Activated T-cell treated with anti-CD3 and anti-CD28 coated beads for 1 hour (primary cell): ENCODE measurements around the gene DNAH6.

Experiments
- DNase-seq: peaks from one replicate; pipeline ENCODE4 v3.0.0-alpha.2; 2020; ENCODE audit warnings: low read depth

Gene DNAH6

GRCh38 chr2:84629550-84629949 lies 113.3 kb downstream of the DNAH6 start:
- DNase-seq = no peak

DNA sequence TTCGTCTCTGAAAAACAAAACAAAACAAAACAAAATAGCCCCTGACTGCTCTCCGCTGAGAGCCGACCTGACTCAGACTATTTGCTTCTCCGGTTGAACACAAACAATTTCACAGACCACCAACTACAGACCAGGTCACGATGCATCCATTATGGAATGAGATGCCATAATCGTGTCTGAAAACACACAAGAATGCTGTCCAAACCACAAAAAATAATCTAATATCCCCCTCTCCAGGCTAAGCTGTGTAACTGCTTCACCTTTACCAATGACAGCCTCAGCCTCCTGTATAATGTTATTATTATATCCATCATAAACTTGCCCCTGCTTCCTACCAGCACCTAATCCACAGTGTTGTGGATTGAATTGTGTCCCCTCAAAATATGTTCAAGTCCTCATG lies 114.7 kb downstream of the DNAH6 start:
- no peak for DNase-seq

GRCh38 chr2:84631985-84632384 lies 115.7 kb downstream of the DNAH6 start:
- DNase-seq = no peak

DNA sequence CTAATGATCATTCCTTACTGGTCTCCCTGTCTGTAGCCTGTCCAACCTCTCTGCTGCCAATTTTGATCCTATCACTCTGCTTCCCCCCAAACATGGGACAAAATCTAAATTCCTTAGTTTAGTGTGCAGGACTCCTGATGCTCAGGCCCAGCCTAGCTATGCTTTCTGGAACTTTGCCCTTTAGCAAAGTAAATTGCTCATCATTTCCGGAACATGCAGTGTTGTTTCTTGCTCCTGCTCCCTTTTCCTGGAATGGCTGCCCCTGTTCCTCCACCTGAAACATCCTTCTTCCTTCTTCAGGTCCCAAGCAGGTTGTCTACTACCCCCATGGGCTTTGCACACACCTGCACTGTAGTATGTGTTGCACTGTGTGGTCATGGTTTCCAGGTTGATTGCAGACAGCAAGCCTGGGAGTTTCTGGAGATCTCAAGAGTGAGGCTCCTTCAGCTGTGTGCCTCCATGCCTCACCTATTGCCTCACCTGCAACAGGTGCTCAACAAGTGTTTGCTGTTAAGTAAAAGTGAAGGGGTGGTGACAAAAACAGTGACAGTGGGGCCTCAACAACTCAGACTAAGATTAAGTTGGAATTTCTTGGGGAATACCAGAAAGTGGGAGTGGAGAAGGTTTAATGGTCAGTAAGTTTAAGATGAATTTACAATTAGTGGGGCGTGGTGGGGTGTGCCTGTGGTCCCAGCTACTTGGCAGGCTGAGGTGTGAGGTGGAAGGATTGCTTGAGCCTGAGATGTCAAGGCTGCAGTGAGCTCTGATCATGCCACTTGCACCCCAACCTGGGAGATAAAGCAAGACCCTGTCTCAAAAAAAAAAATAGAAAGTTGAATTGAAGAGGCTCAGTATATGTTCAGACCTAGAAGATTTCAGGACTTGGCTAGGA lies 120.0 kb downstream of the DNAH6 start:
- no peak for DNase-seq

DNA sequence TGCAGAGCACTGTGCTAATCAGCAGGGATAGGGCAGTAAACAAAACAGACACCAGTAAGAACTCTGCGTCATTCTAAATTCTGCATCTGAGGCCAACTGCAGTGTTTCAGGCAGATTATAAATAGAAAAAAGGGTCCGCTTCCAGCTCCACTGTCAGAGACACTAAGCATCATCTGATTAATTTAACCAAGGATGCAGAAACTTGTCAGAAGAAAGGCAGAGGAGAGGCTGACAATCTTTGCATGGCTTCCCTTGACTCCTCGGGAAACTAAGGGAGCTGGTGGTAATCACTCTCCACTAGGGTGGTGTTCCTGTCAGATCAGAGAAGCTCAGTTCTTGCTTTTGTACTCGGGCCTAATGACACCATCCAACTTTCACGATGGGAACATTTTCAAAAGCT lies 123.5 kb downstream of the DNAH6 start:
- no peak for DNase-seq

DNA sequence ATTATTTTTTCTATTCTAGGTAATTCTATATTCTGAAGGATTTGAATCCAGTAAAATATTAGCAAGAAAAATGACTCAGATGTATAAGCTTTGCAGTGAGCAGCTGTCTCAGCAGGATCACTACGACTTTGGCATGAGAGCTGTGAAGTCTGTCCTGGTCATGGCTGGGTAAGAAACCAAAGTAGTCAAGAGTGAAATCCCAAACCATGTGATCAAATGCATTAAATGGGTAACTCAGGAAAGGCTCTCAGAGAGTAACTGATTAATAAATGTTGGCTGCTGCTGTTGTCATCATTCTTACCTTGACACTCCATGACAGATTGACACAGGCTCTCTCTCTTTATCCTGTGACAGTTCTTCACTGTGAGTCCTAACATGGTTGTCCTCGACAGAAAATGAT lies 124.1 kb downstream of the DNAH6 start:
- DNase-seq = no peak

GRCh38 chr2:84641021-84641420 lies 124.7 kb downstream of the DNAH6 start:
- DNase-seq = no peak

DNA sequence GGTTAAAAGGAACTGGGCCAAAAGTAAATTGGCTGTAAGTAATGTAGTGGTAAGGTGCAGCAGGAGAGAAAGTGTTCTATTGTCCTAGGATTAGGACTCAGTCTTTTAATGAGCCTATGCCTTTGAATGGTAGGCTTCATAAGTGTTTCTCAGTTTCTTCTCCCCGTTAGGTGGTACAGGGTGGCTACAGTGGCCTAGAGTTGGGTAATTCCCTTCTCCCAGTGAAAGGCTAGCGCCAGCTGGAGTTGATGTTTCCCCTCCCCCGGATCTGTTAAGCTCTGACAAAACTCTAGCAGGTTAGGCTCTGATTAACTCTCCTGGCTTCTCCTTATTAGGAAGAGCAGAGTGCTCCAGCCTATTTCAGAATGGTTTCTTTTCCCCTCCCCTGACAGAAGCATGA lies 127.7 kb downstream of the DNAH6 start:
- no peak for DNase-seq

- DNase-seq = no peak
Observed at GRCh38 chr2:84646514-84646913, 130.2 kb downstream of the DNAH6 start.

- DNase-seq = no peak
Observed at GRCh38 chr2:84647267-84647666, 131.0 kb downstream of the DNAH6 start.

DNA sequence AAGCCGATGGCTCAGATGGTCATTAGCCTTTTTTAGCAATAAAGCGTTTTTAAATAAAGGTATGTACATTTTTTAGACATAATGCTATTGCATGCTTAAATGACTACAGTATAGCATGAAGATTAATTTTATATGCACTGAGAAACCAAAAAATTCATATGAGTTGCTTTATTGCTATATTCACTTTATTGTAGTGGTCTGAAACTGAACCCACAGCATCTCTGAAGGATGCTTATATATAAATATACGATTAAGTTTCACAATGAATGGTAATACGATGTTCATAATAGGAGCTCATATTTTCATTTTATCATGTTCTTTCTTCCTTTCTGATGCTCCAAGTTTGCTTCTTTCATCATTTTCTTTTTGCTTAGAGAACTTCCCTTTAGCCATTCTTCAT lies 132.8 kb downstream of the DNAH6 start:
- no peak for DNase-seq

DNA sequence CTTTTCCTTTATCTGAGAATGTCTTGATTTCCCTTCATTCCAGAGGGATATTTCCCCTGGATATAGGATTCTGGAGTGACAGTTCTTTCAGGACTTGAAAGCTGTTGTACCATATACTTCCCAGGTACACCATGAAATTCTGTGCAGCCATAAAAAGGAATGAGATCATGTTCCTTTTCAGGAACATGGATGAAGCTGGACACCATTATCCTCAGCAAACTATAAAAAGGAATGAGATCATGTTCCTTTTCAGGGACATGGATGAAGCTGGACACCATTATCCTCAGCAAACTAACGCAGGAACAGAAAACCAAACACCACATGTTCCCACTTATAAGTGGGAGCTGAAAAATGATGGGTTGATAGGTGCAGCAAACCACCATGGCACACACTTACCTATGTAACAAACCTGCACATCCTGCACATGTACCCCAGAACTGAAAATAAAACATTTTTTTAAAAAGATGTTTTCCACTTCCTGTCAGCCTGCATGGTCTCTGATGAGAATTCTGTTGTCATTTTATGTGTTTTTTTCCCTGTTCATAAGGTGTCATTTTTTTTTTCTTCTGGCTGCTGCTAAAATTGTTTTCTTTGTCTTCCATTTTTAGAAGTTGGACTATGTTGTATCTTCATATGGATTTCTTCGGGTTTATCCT lies 133.3 kb downstream of the DNAH6 start:
- DNase-seq = no peak

- DNase-seq = no peak
Observed at GRCh38 chr2:84652431-84652830, 136.1 kb downstream of the DNAH6 start.

GRCh38 chr2:84653302-84653701 lies 137.0 kb downstream of the DNAH6 start:
- DNase-seq = no peak

DNA sequence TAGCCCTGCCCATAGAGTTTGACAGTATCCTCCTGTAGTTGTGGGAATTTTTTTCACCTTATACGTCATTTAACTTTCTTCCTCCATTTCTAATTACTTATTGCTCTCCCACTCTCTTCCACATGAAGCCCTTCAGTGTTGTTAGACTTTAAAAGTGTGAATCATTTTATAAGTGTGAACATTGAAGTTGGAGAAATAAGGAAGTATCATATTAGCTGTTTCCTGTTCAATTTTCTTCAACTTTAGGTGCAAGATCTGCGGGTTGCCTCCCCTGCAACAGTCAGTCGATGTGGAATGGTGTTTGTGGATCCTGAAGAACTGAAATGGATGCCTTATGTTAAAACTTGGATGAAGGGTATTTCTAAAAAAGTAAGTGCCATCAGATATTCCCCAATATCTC lies 138.1 kb downstream of the DNAH6 start:
- DNase-seq = no peak

DNA sequence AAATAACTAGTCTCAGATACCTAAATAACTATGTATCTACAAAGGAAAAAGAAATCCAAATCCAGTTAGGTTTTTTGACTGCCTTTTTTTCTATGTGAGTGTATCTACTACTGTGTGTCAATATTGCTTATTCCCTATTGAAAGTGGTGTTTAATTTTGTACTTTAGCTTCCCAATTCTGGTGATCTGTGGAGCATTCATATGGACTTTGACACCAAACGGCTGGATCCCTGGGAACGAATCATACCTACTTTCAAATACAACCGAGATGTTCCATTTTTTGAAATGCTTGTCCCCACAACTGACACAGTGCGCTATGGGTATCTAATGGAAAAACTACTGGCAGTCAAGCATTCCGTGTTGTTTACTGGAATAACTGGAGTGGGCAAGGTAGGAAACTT lies 152.8 kb downstream of the DNAH6 start:
- no peak for DNase-seq

DNA sequence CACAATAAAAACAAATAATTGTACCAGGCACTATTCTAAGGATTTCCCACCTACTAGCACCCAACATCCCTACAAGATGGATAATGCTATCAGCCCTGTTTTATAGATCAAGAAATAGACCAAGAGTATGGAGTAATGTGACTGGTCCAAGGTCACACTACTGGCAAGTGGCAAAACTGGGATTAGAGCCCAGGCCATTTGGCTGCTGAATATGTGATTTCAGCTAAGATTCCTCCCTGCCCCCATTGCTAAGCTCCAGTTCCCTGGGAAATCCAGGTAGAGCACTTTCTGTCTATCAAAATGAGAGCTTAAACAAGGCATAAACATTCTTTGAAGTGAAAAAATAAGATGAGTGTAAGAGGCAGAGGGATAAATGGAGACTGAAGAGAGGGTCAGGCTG lies 157.8 kb downstream of the DNAH6 start:
- no peak for DNase-seq

DNA sequence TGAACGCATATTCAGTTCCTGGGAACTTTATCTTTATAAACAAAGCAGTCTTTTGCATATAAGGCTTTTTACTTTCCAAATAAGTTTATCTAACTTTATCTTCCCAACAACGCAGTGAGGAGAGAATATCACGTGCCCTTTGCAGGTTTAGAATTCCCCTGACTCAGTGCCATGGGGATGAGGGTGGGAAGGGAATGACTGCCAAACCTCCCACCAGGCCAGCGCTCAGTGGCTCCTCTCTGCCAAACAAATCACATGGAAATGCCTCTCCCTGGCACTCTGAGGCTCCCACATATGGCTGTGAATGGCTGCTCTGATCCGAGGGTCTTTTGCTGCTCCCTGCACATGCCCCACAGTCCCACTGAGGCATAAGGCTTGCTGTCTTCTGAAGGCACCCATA lies 158.3 kb downstream of the DNAH6 start:
- DNase-seq = no peak

DNA sequence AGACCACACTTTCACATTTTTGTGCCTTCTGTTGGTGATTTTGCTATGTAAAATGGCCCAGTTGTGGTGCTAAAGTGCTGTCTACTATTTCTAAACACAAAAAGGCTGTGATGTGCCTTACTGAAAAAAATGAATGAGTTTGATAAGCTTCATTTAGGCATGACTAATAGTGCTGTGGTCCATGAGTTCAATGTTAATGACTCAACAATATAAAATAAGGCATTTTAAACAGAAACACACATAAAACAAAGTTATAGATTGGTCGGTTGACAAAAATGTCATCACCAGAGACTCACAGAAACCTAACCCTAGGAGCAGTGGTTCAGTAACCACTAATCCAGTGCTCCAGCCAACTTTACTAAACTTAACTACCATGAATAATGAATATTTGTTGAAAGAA lies 160.0 kb downstream of the DNAH6 start:
- DNase-seq = no peak

DNA sequence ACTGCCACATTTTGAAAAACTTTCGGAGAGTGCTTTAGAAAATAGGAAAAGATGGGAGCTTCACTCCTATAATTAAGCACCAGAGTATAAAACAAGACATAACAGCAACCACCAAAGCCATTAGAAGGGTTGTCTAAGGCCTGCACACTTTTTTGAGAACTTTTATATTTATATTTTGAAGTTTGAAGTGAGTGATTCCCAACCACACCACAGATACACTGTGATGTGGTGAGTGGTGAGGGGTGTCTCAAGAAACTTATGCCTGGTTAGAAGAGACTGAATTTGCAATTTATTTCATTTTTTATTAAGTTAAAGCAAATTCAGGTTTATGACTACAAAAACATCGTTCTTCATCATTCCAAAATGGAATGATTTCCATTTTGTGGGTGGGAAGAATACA lies 161.9 kb downstream of the DNAH6 start:
- DNase-seq = no peak

GRCh38 chr2:84686783-84687476 lies 170.6 kb downstream of the DNAH6 start:
- DNase-seq = no peak

DNA sequence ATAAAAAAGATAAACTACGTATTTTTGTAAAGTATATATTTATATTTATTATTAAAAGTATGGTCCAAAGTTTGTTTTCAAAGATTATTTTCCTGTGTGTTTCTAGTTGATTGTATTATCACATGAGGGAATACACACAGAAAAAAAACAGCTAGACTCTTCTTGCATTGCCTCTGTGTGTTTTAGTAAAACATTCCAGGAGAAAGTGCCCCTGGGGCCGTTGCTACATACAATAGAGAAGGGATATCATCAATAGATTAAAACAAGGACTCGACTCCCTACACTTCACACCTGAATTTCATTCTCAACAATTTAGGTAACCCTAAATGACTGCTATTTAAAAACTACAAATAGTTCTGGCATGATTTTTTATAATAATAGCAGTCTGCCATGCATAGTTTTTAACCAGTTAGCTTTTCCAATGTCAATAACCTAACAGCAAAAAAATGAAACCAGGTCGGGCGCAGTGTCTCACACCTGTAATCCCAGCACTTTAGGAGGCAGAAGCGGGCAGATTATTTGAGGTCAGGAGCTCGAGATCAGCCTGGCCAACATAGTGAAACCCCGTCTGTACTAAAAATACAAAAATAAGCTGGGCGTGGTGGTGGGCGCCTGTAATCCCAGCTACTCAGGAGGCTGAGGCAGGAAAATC lies 171.3 kb downstream of the DNAH6 start:
- DNase-seq = no peak

GRCh38 chr2:84690225-84690624 lies 173.9 kb downstream of the DNAH6 start:
- DNase-seq = no peak
